A673 (cell line): ENCODE results near the gene BTBD16. TPM values are rescaled to one million over a fixed set of nuclear protein-coding genes. Genes with fewer than 3 reads are reported as not detected.

ENCODE experiments used
- BruUV-seq: library from RNA; stranded (reverse); fragments of 400-500 nt; replicated peaks from 2 replicates; lab custom pipeline; 2021; lab: Mats Ljungman, UMichigan
- CTCF ChIA-PET: fragments of 300-600 bp; sonication (Branson Sonifier 250); formaldehyde crosslinking; loops from one replicate; lab custom pipeline; 2022; ENCODE audit warnings: antibody characterized with exemption; lab: Charles Lee
- POLR2A ChIA-PET: fragments of 300-600 bp; sonication (Branson Sonifier 250); formaldehyde crosslinking; loops from one replicate; lab custom pipeline; 2022; ENCODE audit warnings: antibody characterized with exemption; ENCODE audit not compliant: low non-redundant PET; lab: Charles Lee
- DNase-seq: peaks from one replicate; pipeline ENCODE4 v3.0.0-alpha.2; 2015; ENCODE audit warnings: low spot score
- H3K27ac ChIP-seq: fragments of 200-600 bp; sonication (generic); 2 replicates; pipeline ENCODE4 v1.5.1; 2016; ENCODE audit warnings: mixed run types, low read depth, mild to moderate bottlenecking, mixed read lengths, antibody characterized with exemption, low read length; ENCODE audit not compliant: poor library complexity, severe bottlenecking
- H3K27me3 ChIP-seq: fragments of 200-600 bp; sonication (generic); replicated peaks from 2 replicates; pipeline ENCODE4 v1.6.1; 2017; ENCODE audit warnings: mixed run types, low read depth, mild to moderate bottlenecking, mixed read lengths, antibody characterized with exemption, low read length; ENCODE audit not compliant: insufficient read depth, poor library complexity
- H3K36me3 ChIP-seq: fragments of 200-600 bp; sonication (generic); 2 replicates; pipeline ENCODE4 v1.6.1; 2016; ENCODE audit warnings: mixed run types, mild to moderate bottlenecking, mixed read lengths, antibody characterized with exemption, low read length; ENCODE audit not compliant: insufficient read depth, poor library complexity, severe bottlenecking
- H3K4me1 ChIP-seq: fragments of 200-600 bp; sonication (generic); 2 replicates; pipeline ENCODE4 v1.6.1; 2017; ENCODE audit warnings: mixed run types, mild to moderate bottlenecking, mixed read lengths, antibody characterized with exemption, low read length; ENCODE audit not compliant: insufficient read depth, poor library complexity, severe bottlenecking
- H3K4me3 ChIP-seq: fragments of 200-600 bp; sonication (generic); 2 replicates; pipeline ENCODE4 v1.5.1; 2016; ENCODE audit warnings: low read depth, mixed run types, mild to moderate bottlenecking, mixed read lengths, low read length; ENCODE audit not compliant: poor library complexity, severe bottlenecking
- H3K9me3 ChIP-seq: fragments of 200-600 bp; sonication (generic); 2 replicates; pipeline ENCODE4 v1.6.1; 2016; ENCODE audit warnings: mixed run types, low read depth, mild to moderate bottlenecking, mixed read lengths, antibody characterized with exemption, low read length; ENCODE audit not compliant: poor library complexity, severe bottlenecking
- EZH2 ChIP-seq: fragments of 200-600 bp; sonication (generic); IDR thresholded peaks from 2 replicates; pipeline ENCODE4 v1.6.1; 2017; ENCODE audit warnings: borderline replicate concordance, low read depth, mild to moderate bottlenecking, mixed read lengths, antibody characterized with exemption, low read length; ENCODE audit not compliant: poor library complexity, severe bottlenecking
- intact Hi-C: fragments of 100-400 bp; cut with micrococcal nuclease; formaldehyde crosslinking; loops from one replicate; pipeline ENCODE4 v1.10.0; 2022; ENCODE audit not compliant: unreplicated experiment
- total RNA-seq: library from RNA; stranded (reverse); gene quantifications from 2 replicates; pipeline ENCODE4 v1.2.3, GENCODE V29; 2021
- TF ChIP-seq, protein P1 (sequence below): fragments of 300-800, 200-600 bp; sonication (generic); conservative IDR thresholded peaks from 2 replicates; pipeline ENCODE4 v1.5.1; 2017; ENCODE audit warnings: low read depth, mild to moderate bottlenecking, antibody characterized with exemption, low read length, moderate library complexity, mixed read lengths

BTBD16 gene
- total RNA-seq, 1 experiment from 2014 or later: not detected

DNA sequence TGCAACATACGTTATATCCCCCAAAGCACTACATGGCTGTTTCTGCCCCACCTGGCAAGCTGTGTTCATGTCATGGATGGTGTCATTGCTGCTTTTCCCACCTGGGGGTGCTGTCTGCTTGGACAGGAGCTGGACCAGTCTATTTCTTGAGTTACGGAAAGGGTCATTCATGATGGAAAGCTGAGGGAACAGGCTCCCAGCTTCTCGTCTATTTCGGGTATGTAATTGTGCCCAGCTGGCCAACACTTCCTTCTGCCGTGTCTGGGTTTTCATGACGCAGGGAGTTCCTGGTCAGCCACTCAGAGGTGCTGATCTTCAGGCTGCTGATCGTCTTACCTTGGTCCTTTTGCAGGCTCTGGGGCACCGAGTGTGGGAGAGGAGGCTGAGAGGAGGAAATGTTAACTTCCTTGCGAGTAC is 8.6 kb downstream of the BTBD16 start:
- H3K4me1 ChIP-seq: no peaks in the 10 kb centered on the region
- intact Hi-C loops: loop anchor here (5.0 kb wide), 1 partner anchor 423 kb away; no protein-coding TSS in a partner anchor
- H3K9me3 ChIP-seq: no peaks in the 10 kb centered on the region
- H3K27me3 ChIP-seq: peaks cover 13% of the 10 kb centered on the region
- no TSS peak for BruUV-seq
- no peak overlapping the region for H3K4me3 ChIP-seq
- H3K27ac ChIP-seq: no peak overlapping the region
- peak; percentile 60 for DNase-seq
- CTCF ChIA-PET: interaction anchor here (0.7 to 1.4 kb wide), 6 partner anchors 9 to 424 kb away, joined by 3 to 7 read pairs (median 4); partner anchors contain the start of gene BTBD16
- POLR2A ChIA-PET: no interaction called here
- H3K36me3 ChIP-seq: no peaks in the 10 kb centered on the region
- TF ChIP-seq, protein P1, sequence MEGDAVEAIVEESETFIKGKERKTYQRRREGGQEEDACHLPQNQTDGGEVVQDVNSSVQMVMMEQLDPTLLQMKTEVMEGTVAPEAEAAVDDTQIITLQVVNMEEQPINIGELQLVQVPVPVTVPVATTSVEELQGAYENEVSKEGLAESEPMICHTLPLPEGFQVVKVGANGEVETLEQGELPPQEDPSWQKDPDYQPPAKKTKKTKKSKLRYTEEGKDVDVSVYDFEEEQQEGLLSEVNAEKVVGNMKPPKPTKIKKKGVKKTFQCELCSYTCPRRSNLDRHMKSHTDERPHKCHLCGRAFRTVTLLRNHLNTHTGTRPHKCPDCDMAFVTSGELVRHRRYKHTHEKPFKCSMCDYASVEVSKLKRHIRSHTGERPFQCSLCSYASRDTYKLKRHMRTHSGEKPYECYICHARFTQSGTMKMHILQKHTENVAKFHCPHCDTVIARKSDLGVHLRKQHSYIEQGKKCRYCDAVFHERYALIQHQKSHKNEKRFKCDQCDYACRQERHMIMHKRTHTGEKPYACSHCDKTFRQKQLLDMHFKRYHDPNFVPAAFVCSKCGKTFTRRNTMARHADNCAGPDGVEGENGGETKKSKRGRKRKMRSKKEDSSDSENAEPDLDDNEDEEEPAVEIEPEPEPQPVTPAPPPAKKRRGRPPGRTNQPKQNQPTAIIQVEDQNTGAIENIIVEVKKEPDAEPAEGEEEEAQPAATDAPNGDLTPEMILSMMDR: peak; percentile 68
- no peak for TF ChIP-seq EZH2

DNA sequence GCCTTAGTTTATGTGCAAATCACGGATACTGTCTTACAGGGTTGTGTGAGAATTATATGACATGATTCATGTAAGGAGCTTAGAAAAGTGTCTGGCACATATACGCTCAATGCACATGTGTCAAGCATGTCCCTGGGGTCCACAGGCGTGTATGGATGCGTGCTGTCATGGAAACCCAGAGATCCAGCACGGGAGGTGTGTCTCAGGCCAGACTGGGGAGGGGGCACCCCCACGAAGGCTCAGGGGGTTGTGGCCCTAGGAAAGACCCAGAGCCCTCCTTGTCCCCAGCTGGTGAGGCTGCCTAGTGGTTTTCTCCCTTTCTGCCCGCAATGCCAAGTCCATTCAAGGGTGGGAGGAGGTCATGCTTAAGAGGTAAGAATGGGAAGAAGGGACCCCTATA is 9.1 kb downstream of the BTBD16 start:
- ChIA-PET CTCF (interaction anchor here (0.7 to 1.4 kb wide), 6 partner anchors 9 to 424 kb away, joined by 3 to 7 read pairs (median 4); partner anchors contain the start of gene BTBD16), POLR2A (no interaction called here)
- intact Hi-C loops: no loop called here
- H3K4me3 ChIP-seq: no peak overlapping the region
- H3K27ac ChIP-seq: no peak overlapping the region
- H3K9me3 ChIP-seq: no peaks in the 10 kb centered on the region
- no TSS peak for BruUV-seq
- H3K4me1 ChIP-seq: no peaks in the 10 kb centered on the region
- DNase-seq: no peak
- H3K36me3 ChIP-seq: no peaks in the 10 kb centered on the region
- no peak for TF ChIP-seq EZH2
- TF ChIP-seq, protein P1: no peak
- peaks cover 13% of the 10 kb centered on the region for H3K27me3 ChIP-seq

DNA sequence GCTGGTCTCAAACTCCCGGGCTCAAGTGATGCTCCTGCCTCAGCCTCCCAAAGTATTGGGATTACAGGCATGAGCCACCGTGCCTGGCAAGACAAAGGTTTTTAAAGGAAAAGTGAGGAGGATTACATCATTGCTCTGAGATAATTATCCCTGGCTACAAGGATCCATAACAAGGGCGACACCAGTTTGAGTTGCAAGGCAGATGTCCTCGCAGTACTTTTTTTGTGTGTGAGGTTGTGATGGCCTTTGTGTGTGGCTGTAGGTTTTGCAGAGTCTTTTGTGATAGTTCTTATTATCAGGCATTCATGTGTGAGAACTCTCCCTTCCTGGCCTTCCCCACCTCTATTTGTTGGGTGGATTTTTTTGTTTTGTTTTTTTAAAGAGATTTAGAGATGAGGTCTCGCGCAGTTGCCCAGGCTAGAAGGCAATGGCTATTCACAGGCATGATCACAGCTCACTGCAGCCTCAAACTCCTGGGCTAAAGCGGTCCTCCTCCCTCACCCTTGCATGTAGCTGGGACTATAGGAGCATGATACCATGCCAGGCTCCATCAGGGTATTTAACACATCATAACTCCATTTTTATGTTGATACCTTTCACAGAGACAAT is 10.0 kb downstream of the BTBD16 start:
- no TSS peak for BruUV-seq
- H3K36me3 ChIP-seq: no peaks in the 10 kb centered on the region
- no peaks in the 10 kb centered on the region for H3K9me3 ChIP-seq
- CTCF ChIA-PET: no interaction called here
- H3K4me1 ChIP-seq: no peaks in the 10 kb centered on the region
- DNase-seq: no peak
- POLR2A ChIA-PET: no interaction called here
- H3K4me3 ChIP-seq: no peak overlapping the region
- peaks cover 7% of the 10 kb centered on the region for H3K27me3 ChIP-seq
- intact Hi-C loops: no loop called here
- H3K27ac ChIP-seq: no peak overlapping the region
- no peak for TF ChIP-seq EZH2
- TF ChIP-seq, protein P1: no peak
